ENCODE measurements around the gene SLC25A26.

Gene SLC25A26

GRCh38 chr3:66342717-66343356 is 122.0 kb downstream of the SLC25A26 start:
- TF ChIP-seq CTCF (IDR thresholded peaks at IDR 0.05; ENCODE audit: low read depth, low read length), result no peak
- no peak overlapping the region for H3K4me3 ChIP-seq (ENCODE audit: low read depth, low read length)

- no peak overlapping the region for H3K4me3 ChIP-seq (ENCODE audit: low read depth, low read length)
- no peak for TF ChIP-seq CTCF (IDR thresholded peaks at IDR 0.05; ENCODE audit: low read depth, low read length)
These were observed 123.6 kb downstream of the SLC25A26 start for GRCh38 chr3:66344391-66344811.

- TF ChIP-seq CTCF (IDR thresholded peaks at IDR 0.05; ENCODE audit: low read depth, low read length), result no peak
- no peak overlapping the region for H3K4me3 ChIP-seq (ENCODE audit: low read depth, low read length)
These were observed 124.2 kb downstream of the SLC25A26 start for GRCh38 chr3:66344848-66345578.

GRCh38 chr3:66348704-66349103 is 127.9 kb downstream of the SLC25A26 start:
- H3K4me3 ChIP-seq (ENCODE audit: low read depth, low read length), result no peak overlapping the region
- no peak for TF ChIP-seq CTCF (IDR thresholded peaks at IDR 0.05; ENCODE audit: low read depth, low read length)

GRCh38 chr3:66350601-66351000 is 129.8 kb downstream of the SLC25A26 start:
- TF ChIP-seq CTCF (IDR thresholded peaks at IDR 0.05; ENCODE audit: low read depth, low read length), result no peak
- no peak overlapping the region for H3K4me3 ChIP-seq (ENCODE audit: low read depth, low read length)

- no peak for TF ChIP-seq CTCF (IDR thresholded peaks at IDR 0.05; ENCODE audit: low read depth, low read length)
- H3K4me3 ChIP-seq (ENCODE audit: low read depth, low read length), result no peak overlapping the region
These were observed 132.2 kb downstream of the SLC25A26 start for GRCh38 chr3:66353039-66353438.

GRCh38 chr3:66353530-66353929 is 132.7 kb downstream of the SLC25A26 start:
- H3K4me3 ChIP-seq (ENCODE audit: low read depth, low read length), result no peak overlapping the region
- TF ChIP-seq CTCF (IDR thresholded peaks at IDR 0.05; ENCODE audit: low read depth, low read length), result no peak

Measured in WI38 (cell line).